Gastroesophageal sphincter (tissue), 4 donors: ENCODE data around the gene SH3RF3. TPM values are rescaled to one million over a fixed set of nuclear protein-coding genes. Genes with fewer than 3 reads are reported as not detected.

Source experiments
- ATAC-seq: fragments of 150-250 bp; one replicate; pipeline ENCODE4 v1.9.1; 2016; ENCODE audit warnings: mild to moderate bottlenecking, moderate library complexity
- H3K27ac ChIP-seq, 4 donors: fragments of 200-600 bp; sonication (generic) in 3 of 4; 1 replicate in 3 of 4; 2 replicates in 1 of 4; pipeline ENCODE4 v1.5.1; 2016 to 2019
- H3K27me3 ChIP-seq: fragments of 200-600 bp; sonication (generic); one replicate; pipeline ENCODE4 v1.5.1; 2019
- H3K36me3 ChIP-seq, 2 donors: fragments of 200-600 bp; sonication (generic); one replicate each; pipeline ENCODE4 v1.5.1; 2019; ENCODE audit warnings: control low read depth in 1 of 2
- H3K4me1 ChIP-seq, 3 donors: fragments of 200-600 bp; sonication (generic); 1 replicate in 2 of 3; 2 replicates in 1 of 3; pipeline ENCODE4 v1.5.1; 2016 to 2019; ENCODE audit warnings: control low read depth in 2 of 3
- H3K4me3 ChIP-seq, 2 donors: fragments of 200-600 bp; sonication (generic); one replicate each; pipeline ENCODE4 v1.5.1; 2019; ENCODE audit warnings: mild to moderate bottlenecking in 1 of 2, moderate library complexity in 1 of 2
- H3K9me3 ChIP-seq, 3 donors: fragments of 200-600 bp; sonication (generic); one replicate each; pipeline ENCODE4 v1.5.1; 2017 to 2019; ENCODE audit warnings: control low read depth in 2 of 3
- EP300 ChIP-seq: sonication (generic); formaldehyde crosslinking; IDR thresholded peaks from one replicate; pipeline ENCODE4 v1.6.1; 2017; ENCODE audit warnings: antibody characterized with exemption, mild to moderate bottlenecking
- POLR2A ChIP-seq, 2 donors: fragments of 450-650 bp; IDR thresholded peaks; one replicate each; pipeline ENCODE4 v1.6.1; 2017; ENCODE audit warnings: antibody characterized with exemption in 2 of 2, mild to moderate bottlenecking in 2 of 2, moderate library complexity in 1 of 2
- POLR2AphosphoS5 ChIP-seq: sonication (generic); formaldehyde crosslinking; IDR thresholded peaks from one replicate; pipeline ENCODE4 v1.6.1; 2017; ENCODE audit warnings: antibody characterized with exemption
- WGBS, 2 donors: methylation state at CpG; one replicate each; pipeline ENCODE4 v1.1.5; 2018; ENCODE audit warnings: low coverage in 1 of 2; 5-methylcytosine and 5-hydroxymethylcytosine counted together
- total RNA-seq, 4 donors: library from RNA; depleted of rRNA; stranded (reverse); fragments of >200 nt; gene quantifications; one replicate each; pipeline ENCODE4 v1.1.0, GENCODE V29; 2016
- TF ChIP-seq, protein P1 (sequence below), 4 experiments: fragments of 200-600 bp in 2 of 4; fragments of 450-650 bp in 2 of 4; sonication (generic) in 1 of 4; IDR thresholded peaks; one replicate each; pipeline ENCODE4 v1.5.1; 2017 to 2019; ENCODE audit warnings: antibody characterized with exemption in 4 of 4, mild to moderate bottlenecking in 2 of 4, moderate library complexity in 2 of 4

SH3RF3 gene
- total RNA-seq, 4 donors from 2014 or later, result 10.1 to 15.8 (median 13.2) TPM

- H3K9me3 ChIP-seq, result no peaks in the 10 kb centered on the region
- ATAC-seq, result no peak
- H3K27me3 ChIP-seq, result no peaks in the 10 kb centered on the region
- H3K4me3 ChIP-seq, result no peak overlapping the region
- H3K27ac ChIP-seq, result no peak overlapping the region
- 90% methylated on average over 2 of the region's 4 CpGs for WGBS, 2 donors
- TF ChIP-seq POLR2AphosphoS5 (no peak), EP300 (no peak), POLR2A (IDR thresholded peaks at IDR 0.05) (no peak)
- TF ChIP-seq, protein P1, sequence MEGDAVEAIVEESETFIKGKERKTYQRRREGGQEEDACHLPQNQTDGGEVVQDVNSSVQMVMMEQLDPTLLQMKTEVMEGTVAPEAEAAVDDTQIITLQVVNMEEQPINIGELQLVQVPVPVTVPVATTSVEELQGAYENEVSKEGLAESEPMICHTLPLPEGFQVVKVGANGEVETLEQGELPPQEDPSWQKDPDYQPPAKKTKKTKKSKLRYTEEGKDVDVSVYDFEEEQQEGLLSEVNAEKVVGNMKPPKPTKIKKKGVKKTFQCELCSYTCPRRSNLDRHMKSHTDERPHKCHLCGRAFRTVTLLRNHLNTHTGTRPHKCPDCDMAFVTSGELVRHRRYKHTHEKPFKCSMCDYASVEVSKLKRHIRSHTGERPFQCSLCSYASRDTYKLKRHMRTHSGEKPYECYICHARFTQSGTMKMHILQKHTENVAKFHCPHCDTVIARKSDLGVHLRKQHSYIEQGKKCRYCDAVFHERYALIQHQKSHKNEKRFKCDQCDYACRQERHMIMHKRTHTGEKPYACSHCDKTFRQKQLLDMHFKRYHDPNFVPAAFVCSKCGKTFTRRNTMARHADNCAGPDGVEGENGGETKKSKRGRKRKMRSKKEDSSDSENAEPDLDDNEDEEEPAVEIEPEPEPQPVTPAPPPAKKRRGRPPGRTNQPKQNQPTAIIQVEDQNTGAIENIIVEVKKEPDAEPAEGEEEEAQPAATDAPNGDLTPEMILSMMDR (IDR thresholded peaks at IDR 0.05), result no peak
- peaks cover 12 to 43% (median 20%) of the 10 kb centered on the region in 3 donors for H3K4me1 ChIP-seq
- H3K36me3 ChIP-seq, result no peaks in the 10 kb centered on the region
These were observed 59.9 kb downstream of the SH3RF3 start for GRCh38 chr2:109188898-109189297.

DNA sequence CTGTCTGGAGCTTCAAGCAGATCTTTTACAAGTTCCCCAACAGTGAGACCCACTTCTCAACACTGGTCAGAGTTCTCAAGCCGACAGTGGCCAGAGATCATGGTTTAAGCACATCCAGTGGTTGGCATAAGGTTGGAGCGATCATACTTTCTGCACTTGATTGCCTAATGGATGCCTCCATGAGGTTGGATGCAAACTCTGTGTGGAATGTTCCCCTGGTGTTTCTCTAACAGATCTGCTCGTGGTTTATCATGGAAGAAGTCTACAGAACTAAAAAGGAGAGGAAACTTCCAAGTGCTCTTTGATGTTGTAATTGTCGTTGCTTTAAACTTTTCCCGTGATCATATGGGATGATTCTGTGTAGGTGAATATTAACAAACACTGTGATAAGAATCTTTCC is 60.7 kb downstream of the SH3RF3 start:
- Histone ChIP-seq H3K4me1 (peaks cover 12 to 46% (median 19%) of the 10 kb centered on the region in 3 donors), H3K27ac (no peak overlapping the region)
- WGBS, 2 donors, result 86 to 93% methylated on average over 3 to 5 of the region's 5 CpGs

DNA sequence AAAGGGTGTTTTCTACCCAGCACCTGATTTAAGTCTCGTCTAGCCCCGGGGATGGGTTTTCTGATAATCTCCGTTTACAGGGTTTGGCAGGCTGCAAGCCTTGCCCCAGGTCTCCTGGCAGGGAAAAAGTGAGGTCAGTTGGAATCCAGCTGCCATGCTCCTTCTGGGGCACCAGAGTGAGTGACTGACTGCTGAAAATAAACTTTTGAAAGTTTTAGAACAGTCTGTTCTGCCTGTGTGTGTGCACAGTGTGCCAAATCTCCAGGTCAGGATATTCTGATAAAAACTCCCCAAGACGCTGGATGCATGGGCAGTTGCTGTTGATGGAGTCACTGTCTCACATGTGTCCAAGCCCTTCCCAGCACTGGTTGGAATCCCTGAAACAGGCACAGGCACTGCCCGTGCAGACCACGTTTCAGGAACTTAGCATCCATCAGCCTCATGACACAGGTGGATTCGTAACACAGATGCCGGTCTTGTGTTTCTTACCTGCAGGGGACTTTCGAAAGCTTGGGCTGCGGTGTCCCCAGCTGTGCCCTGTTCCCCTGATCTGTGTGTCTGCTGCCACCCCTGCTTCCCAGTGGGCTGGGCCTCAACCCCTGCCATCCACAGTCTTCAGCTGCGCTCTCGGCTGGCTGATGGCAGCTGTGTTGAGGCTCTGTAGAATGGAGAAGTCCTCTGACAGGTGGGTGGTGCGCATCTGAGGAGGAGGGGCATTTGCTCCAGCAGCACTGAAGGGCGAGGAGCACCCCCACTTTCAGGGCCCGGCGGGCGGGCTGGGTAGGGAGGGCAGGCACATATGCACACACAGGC is 65.0 kb downstream of the SH3RF3 start:
- TF ChIP-seq POLR2AphosphoS5, result peak; percentile 23
- no peak for TF ChIP-seq EP300
- Histone ChIP-seq H3K36me3 (no peaks in the 10 kb centered on the region), H3K4me1 (peaks cover 0 to 37% (median 0%) of the 10 kb centered on the region in 3 donors), H3K27ac (no peak overlapping the region), H3K9me3 (no peaks in the 10 kb centered on the region), H3K27me3 (no peaks in the 10 kb centered on the region), H3K4me3 (no peak overlapping the region)
- WGBS, 2 donors, result 60 to 70% methylated on average over 3 to 6 of the region's 17 CpGs
- peak; percentile 50 for ATAC-seq

More for the DNA sequence above, 60.7 kb downstream of the SH3RF3 start:
- no peak overlapping the region for H3K4me3 ChIP-seq
- TF ChIP-seq, protein P1 (IDR thresholded peaks at IDR 0.05), result no peak
- TF ChIP-seq POLR2AphosphoS5, result no peak
- TF ChIP-seq EP300, result no peak
- TF ChIP-seq POLR2A (IDR thresholded peaks at IDR 0.05), result no peak
- H3K36me3 ChIP-seq, result no peaks in the 10 kb centered on the region
- H3K9me3 ChIP-seq, result no peaks in the 10 kb centered on the region
- no peak for ATAC-seq
- H3K27me3 ChIP-seq, result no peaks in the 10 kb centered on the region

DNA sequence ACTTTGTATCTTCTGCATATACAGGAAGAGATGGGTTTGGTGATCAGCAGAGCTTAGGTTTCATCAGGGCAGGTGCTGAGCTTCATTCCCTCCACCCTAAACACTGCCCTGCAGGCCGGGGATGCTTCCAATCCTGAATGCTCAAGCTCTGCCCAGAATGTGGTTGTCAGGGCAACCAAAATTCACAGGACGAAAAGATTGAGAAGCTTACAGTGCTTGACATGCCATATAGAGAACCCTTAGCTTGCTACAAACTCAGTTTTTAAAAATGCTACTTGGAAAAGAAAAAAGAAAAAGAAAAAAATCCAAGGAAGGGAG is 65.6 kb downstream of the SH3RF3 start:
- no peaks in the 10 kb centered on the region for H3K9me3 ChIP-seq
- ATAC-seq, result no peak
- H3K27me3 ChIP-seq, result no peaks in the 10 kb centered on the region
- no peak overlapping the region for H3K4me3 ChIP-seq
- H3K27ac ChIP-seq, result peak overlapping the region in 1 of 4 donors; percentile 2
- peaks cover 0 to 37% (median 0%) of the 10 kb centered on the region in 3 donors for H3K4me1 ChIP-seq
- H3K36me3 ChIP-seq, result no peaks in the 10 kb centered on the region
- 40 to 100% methylated on average over 1 of the region's 2 CpGs for WGBS, 2 donors
- TF ChIP-seq POLR2AphosphoS5 (no peak), POLR2A (IDR thresholded peaks at IDR 0.05) (no peak), EP300 (no peak)
- TF ChIP-seq, protein P1 (IDR thresholded peaks at IDR 0.05), result no peak

- Histone ChIP-seq H3K36me3 (no peaks in the 10 kb centered on the region), H3K9me3 (no peaks in the 10 kb centered on the region), H3K4me3 (no peak overlapping the region), H3K27me3 (no peaks in the 10 kb centered on the region), H3K27ac (peak overlapping the region in 1 of 4 donors; percentile 2), H3K4me1 (peaks cover 0 to 37% (median 0%) of the 10 kb centered on the region in 3 donors)
- no peak for ATAC-seq
- 44 to 65% methylated on average over 4 to 17 of the region's 19 CpGs for WGBS, 2 donors
- TF ChIP-seq POLR2AphosphoS5 (peak; percentile 35), EP300 (no peak), POLR2A (IDR thresholded peaks at IDR 0.05) (no peak)
These were observed 66.4 kb downstream of the SH3RF3 start for GRCh38 chr2:109195193-109196045.
